CD4-positive, alpha-beta memory T cell (primary cell): ENCODE measurements around the gene OCEL1. TPM values are rescaled to one million over a fixed set of nuclear protein-coding genes. Genes with fewer than 3 reads are reported as not detected.

Source experiments
- CTCF ChIA-PET: fragments of 350-600 bp; sonication (Branson Sonifier 250); formaldehyde crosslinking; loops from one replicate; lab custom pipeline; 2021; ENCODE audit warnings: inconsistent platforms; ENCODE audit not compliant: partially characterized antibody; lab: Charles Lee
- POLR2A ChIA-PET: fragments of 350-600 bp; sonication (Branson Sonifier 250); formaldehyde crosslinking; loops from one replicate; lab custom pipeline; 2021; ENCODE audit not compliant: partially characterized antibody; lab: Charles Lee
- DNase-seq, 5 donors: peaks; one replicate each; pipeline versions ENCODE4 v3.0.0 to v3.0.0-alpha.2; 2020 to 2022; ENCODE audit warnings: mixed read lengths in 1 of 5
- H3K27ac ChIP-seq: one replicate; pipeline ENCODE4 v1.7.0; 2013; ENCODE audit warnings: low read depth, low read length
- H3K27me3 ChIP-seq: 2 replicates; pipeline ENCODE4 v1.7.0; 2013; ENCODE audit warnings: mild to moderate bottlenecking, low read length, moderate library complexity; ENCODE audit not compliant: insufficient read depth
- H3K36me3 ChIP-seq: 2 replicates; pipeline ENCODE4 v1.7.0; 2013; ENCODE audit warnings: mild to moderate bottlenecking, low read length, moderate library complexity; ENCODE audit not compliant: insufficient read depth
- H3K4me1 ChIP-seq: 2 replicates; pipeline ENCODE4 v1.7.0; 2013; ENCODE audit warnings: mild to moderate bottlenecking, low read length, moderate library complexity; ENCODE audit not compliant: insufficient read depth
- H3K4me3 ChIP-seq, 2 donors: one replicate each; pipeline ENCODE4 v1.7.0; 2013; ENCODE audit warnings: low read length in 2 of 2, mild to moderate bottlenecking in 1 of 2
- H3K9me3 ChIP-seq, 2 donors: one replicate each; pipeline ENCODE4 v1.7.0; 2013; ENCODE audit warnings: low read length in 2 of 2, control low read depth in 1 of 2; ENCODE audit not compliant: control insufficient read depth in 1 of 2
- H3K27ac Mint-ChIP-seq, 7 donors: one replicate each; pipeline ENCODE4 v1.8.0; 2020 to 2021; ENCODE audit warnings: mixed read lengths in 7 of 7, mild to moderate bottlenecking in 6 of 7, inconsistent platforms in 3 of 7, moderate library complexity in 3 of 7
- H3K27me3 Mint-ChIP-seq, 2 donors: one replicate each; pipeline ENCODE4 v1.8.0; 2020 to 2021; ENCODE audit warnings: mixed read lengths in 2 of 2
- H3K36me3 Mint-ChIP-seq, 2 donors: one replicate each; pipeline ENCODE4 v1.8.0; 2020 to 2021; ENCODE audit warnings: mixed read lengths in 2 of 2, inconsistent platforms in 1 of 2, mild to moderate bottlenecking in 1 of 2
- H3K4me1 Mint-ChIP-seq, 4 donors: one replicate each; pipeline ENCODE4 v1.8.0; 2020 to 2021; ENCODE audit warnings: mixed read lengths in 4 of 4, mild to moderate bottlenecking in 1 of 4
- H3K4me3 Mint-ChIP-seq, 8 donors: one replicate each; pipeline ENCODE4 v1.8.0; 2020 to 2021; ENCODE audit warnings: mixed read lengths in 8 of 8, mild to moderate bottlenecking in 7 of 8, moderate library complexity in 6 of 8, inconsistent platforms in 3 of 8
- H3K9me3 Mint-ChIP-seq, 8 donors: one replicate each; pipeline ENCODE4 v1.8.0; 2020 to 2021; ENCODE audit warnings: mixed read lengths in 8 of 8, mild to moderate bottlenecking in 5 of 8, inconsistent platforms in 3 of 8, moderate library complexity in 1 of 8
- intact Hi-C: fragments of 100-400 bp; cut with micrococcal nuclease; formaldehyde crosslinking; loops from one replicate; pipeline ENCODE4 v1.15.1; 2023
- polyA plus RNA-seq, 2 donors: library from polyadenylated mRNA; unstranded; fragments of 300-500 nt; fragmentation: Illumina TruSeq; gene quantifications; one replicate each; pipeline ENCODE4 v1.2.3, GENCODE V29; 2021
- total RNA-seq, 2 experiments: library from RNA; stranded (reverse); gene quantifications; one replicate each; pipeline ENCODE4 v1.2.3, GENCODE V29; 2021

Gene OCEL1
- total and polyA plus RNA-seq, 4 experiments from 2014 or later: 23.9 to 38.0 (median 33.5) TPM

DNA sequence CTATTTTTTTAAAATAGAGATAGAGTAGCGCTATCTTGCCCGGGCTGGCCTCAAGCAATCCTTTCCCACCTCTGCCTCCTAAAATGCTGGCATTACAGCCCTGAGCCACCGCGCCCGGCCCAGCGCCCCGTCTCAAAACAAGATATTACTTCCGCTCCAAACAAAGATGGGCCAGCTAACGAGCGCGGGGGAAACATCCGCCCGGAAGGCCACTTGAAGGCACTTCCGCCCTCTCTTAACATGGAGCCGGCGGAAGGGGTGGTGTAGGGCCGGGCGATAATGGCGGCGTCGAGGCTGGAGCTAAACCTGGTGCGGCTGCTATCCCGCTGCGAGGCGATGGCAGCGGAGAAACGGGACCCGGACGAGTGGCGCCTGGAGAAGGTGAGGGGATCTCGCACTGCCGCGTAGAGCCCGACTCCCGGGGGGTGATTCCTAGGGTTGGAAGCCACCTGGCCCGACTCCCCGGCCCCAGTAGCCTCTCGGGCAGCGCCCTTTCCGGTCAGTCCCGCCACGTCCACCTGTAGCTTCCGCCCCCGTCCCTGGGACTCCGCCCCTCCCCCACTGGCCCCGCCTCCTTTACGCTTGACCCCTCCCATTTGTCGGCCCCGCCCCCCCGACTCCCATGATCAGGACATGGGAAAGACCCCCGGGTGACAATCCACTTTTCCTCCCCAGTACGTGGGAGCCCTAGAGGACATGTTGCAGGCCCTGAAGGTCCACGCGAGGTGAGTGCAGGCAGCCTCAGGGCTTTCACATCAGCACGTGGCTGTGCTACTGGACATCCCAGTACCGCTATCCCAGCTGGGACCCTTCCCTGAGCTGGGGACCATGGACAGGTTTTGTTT lies 10.7 kb upstream of the OCEL1 start, which contains the start of gene USE1:
Gene USE1, plus strand, starts transcription at position 231 of the 845 bp plus-strand sequence. Its CDS starts 49 bp downstream, at position 280.
- H3K27ac Mint-ChIP-seq: peak within 1 kb of the TSS; percentile 87 to 99 (median 99)
- peak; percentile 86 to 92 (median 88) for DNase-seq
- no peaks in the 10 kb centered on the region for H3K9me3 Mint-ChIP-seq
- intact Hi-C loops: loop anchor here (1.0 to 2.0 kb wide), 5 partner anchors 11 to 140 kb away; partner anchors contain the start of genes BABAM1, GTPBP3, HAUS8 and MYO9B
- Histone ChIP-seq H3K4me3 (peak within 1 kb of the TSS; percentile 42 to 95), H3K27ac (peak within 1 kb of the TSS; percentile 79), H3K9me3 (no peaks in the 10 kb centered on the region), H3K27me3 (no peaks in the 10 kb centered on the region), H3K36me3 (peaks cover 12% of the 10 kb centered on the region), H3K4me1 (peaks cover 16% of the 10 kb centered on the region)
- POLR2A ChIA-PET: interaction anchor here (0.8 to 5.4 kb wide), 16 partner anchors 8 to 1704 kb away, joined by 3 to 134 read pairs (median 6); partner anchors contain the start of genes BABAM1, COPE, DDA1 and HAUS8
- CTCF ChIA-PET: interaction anchor here (0.6 to 2.5 kb wide), 11 partner anchors 10 to 148 kb away, joined by 3 to 10 read pairs (median 4); partner anchors contain the start of genes BABAM1 and OCEL1
- H3K36me3 Mint-ChIP-seq: peaks cover 32 to 43% of the 10 kb centered on the region in 2 donors
- H3K27me3 Mint-ChIP-seq: no peaks in the 10 kb centered on the region
- H3K4me1 Mint-ChIP-seq: peaks cover 2 to 21% (median 13%) of the 10 kb centered on the region in 4 donors
- peak within 1 kb of the TSS; percentile 86 to 95 (median 91) for H3K4me3 Mint-ChIP-seq

DNA sequence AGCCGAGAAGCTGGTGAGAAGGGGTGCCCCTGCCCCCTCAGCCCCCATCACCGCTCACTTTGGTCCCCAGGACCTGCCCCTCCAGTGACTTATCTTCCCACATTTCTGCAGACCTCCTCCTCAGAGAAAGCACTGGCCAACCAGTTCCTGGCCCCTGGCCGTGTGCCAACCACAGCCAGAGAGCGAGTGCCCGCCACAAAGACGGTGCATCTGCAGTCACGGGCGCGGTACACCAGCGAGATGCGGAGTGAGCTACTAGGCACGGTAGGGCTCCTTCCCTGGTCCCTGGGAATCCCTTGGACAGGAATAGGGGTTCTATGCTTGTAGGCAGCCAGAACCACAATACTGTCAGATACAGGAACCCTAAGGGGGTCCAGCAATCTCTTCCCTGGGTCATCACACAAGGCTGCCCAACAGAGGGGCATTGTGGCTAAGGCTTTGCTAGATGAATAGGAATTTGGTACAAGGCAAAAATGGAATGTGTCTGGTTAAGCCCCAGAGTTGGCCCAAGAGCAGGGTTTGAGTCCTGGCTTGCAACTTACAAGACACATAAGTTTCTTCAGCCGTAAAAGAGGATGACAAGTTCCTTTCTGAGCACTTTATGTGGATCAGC lies 9.9 kb upstream of the OCEL1 start:
- H3K27ac Mint-ChIP-seq: peak overlapping the region in 6 of 7 donors; percentile 47 to 99 (median 96)
- POLR2A ChIA-PET: interaction anchor here (0.8 to 5.4 kb wide), 14 partner anchors 7 to 1703 kb away, joined by 3 to 134 read pairs (median 10); partner anchors contain the start of genes BABAM1, COPE, HAUS8 and MRPL34
- H3K27me3 Mint-ChIP-seq: no peaks in the 10 kb centered on the region
- Histone ChIP-seq H3K27ac (peak overlapping the region; percentile 79), H3K4me3 (no peak overlapping the region), H3K4me1 (peaks cover 16% of the 10 kb centered on the region), H3K9me3 (no peaks in the 10 kb centered on the region), H3K27me3 (no peaks in the 10 kb centered on the region), H3K36me3 (peaks cover 7% of the 10 kb centered on the region)
- no peaks in the 10 kb centered on the region for H3K9me3 Mint-ChIP-seq
- H3K36me3 Mint-ChIP-seq: peaks cover 31 to 39% of the 10 kb centered on the region in 2 donors
- no peak for DNase-seq
- intact Hi-C loops: no loop called here
- peak overlapping the region; percentile 71 to 95 (median 91) for H3K4me3 Mint-ChIP-seq
- H3K4me1 Mint-ChIP-seq: peaks cover 2 to 21% (median 13%) of the 10 kb centered on the region in 4 donors
- CTCF ChIA-PET: interaction anchor here (0.6 to 2.5 kb wide), 7 partner anchors 10 to 83 kb away, joined by 3 to 10 read pairs (median 6); partner anchors contain the start of gene OCEL1

DNA sequence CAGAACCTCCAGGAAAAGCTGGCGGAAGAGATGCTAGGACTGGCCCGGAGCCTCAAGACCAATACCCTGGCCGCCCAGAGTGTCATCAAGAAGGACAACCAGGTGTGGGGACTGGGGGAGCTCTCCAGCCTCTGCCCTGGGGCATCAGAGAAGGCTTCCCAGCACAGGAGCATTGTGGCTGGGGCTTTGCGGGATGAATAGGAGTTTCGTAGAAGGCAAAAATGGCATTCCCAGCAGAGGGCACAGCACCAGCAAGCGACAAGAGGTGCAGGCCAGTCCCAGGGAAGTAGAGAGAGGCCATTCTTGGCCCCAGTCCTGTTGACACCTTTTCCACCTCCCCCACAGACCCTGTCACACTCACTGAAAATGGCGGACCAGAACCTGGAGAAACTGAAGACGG lies 6.7 kb upstream of the OCEL1 start:
- peaks cover 16% of the 10 kb centered on the region for H3K4me1 ChIP-seq
- H3K27me3 ChIP-seq: no peaks in the 10 kb centered on the region
- H3K27ac ChIP-seq: no peak overlapping the region
- Mint-ChIP-seq H3K4me1 (peaks cover 2 to 20% (median 13%) of the 10 kb centered on the region in 4 donors), H3K4me3 (peak overlapping the region in 1 of 8 donors; percentile 67), H3K27me3 (no peaks in the 10 kb centered on the region), H3K27ac (peak overlapping the region in 2 of 7 donors; percentile 32 to 37), H3K9me3 (no peaks in the 10 kb centered on the region), H3K36me3 (peaks cover 25 to 26% of the 10 kb centered on the region in 2 donors)
- peaks cover 7% of the 10 kb centered on the region for H3K36me3 ChIP-seq
- ChIA-PET CTCF (no interaction called here), POLR2A (interaction anchor here (0.7 kb wide), 1 partner anchor 94 kb away, joined by 3 read pairs; no protein-coding TSS in a partner anchor)
- intact Hi-C loops: no loop called here
- DNase-seq: no peak
- no peak overlapping the region for H3K4me3 ChIP-seq
- H3K9me3 ChIP-seq: no peaks in the 10 kb centered on the region

DNA sequence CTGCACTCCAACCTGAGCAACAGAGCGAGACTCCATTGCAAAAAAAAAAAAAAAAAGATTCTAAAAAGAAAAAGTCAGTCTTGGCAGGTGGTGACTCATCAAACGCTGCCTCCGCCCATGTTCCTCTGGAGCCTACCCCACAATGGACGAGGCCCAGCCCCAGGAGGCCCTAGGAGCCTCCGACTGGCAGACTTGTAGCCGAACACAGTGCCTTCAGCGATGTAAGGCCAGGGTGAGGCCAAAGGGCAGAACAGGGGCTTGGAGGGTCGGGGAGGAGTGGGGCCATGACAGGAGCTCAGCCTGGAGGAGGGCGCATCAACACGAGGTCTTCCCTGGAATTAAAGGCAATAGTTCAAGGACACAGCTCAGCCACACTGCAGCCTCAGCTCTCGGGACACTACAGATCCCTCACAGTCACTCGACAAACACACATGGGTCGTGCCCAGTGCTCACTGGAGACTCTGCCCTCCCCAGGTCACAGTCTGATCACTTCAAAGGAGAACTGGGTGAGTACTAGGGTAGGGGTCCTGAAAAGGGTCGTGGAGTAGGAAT lies 5.7 kb upstream of the OCEL1 start:
- Mint-ChIP-seq H3K27ac (no peak overlapping the region), H3K36me3 (peaks cover 22 to 23% of the 10 kb centered on the region in 2 donors), H3K27me3 (no peaks in the 10 kb centered on the region), H3K4me1 (peaks cover 0 to 10% (median 5%) of the 10 kb centered on the region in 4 donors), H3K9me3 (no peaks in the 10 kb centered on the region), H3K4me3 (no peak overlapping the region)
- peaks cover 7% of the 10 kb centered on the region for H3K36me3 ChIP-seq
- ChIA-PET CTCF (interaction anchor here (1.4 kb wide), 1 partner anchor 36 kb away, joined by 3 read pairs; no protein-coding TSS in a partner anchor), POLR2A (interaction anchor here (0.6 to 0.9 kb wide), 2 partner anchors 15 to 40 kb away, joined by 3 read pairs; no protein-coding TSS in a partner anchor)
- DNase-seq: no peak
- H3K4me1 ChIP-seq: peaks cover 10% of the 10 kb centered on the region
- H3K9me3 ChIP-seq: no peaks in the 10 kb centered on the region
- no peak overlapping the region for H3K4me3 ChIP-seq
- no peak overlapping the region for H3K27ac ChIP-seq
- H3K27me3 ChIP-seq: no peaks in the 10 kb centered on the region
- intact Hi-C loops: no loop called here

DNA sequence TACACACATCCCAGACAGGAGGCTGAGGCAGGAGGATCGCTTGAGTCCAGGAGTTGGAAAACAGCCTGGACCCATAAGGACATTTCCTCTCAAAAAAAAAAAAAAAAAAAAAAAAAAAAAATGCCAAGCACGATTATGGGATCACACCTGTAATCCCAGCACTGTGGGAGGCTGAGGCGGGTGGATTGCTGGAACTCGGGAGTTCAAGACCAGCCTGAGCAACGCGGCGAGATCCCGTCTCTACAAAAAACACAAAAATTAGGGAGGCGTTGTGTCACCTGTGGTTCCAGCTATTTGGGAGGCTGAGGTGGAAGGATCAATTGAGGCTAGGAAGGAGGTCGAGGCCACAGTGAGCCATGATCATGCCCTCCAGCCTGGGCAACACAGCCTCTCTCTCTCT lies 973 bp upstream of the OCEL1 start:
- H3K27ac Mint-ChIP-seq: peak overlapping the region in 3 of 7 donors; percentile 78 to 98 (median 90)
- H3K4me1 ChIP-seq: peaks cover 14% of the 10 kb centered on the region
- H3K4me3 Mint-ChIP-seq: peak overlapping the region; percentile 26 to 95 (median 52)
- no peak overlapping the region for H3K27ac ChIP-seq
- H3K9me3 ChIP-seq: no peaks in the 10 kb centered on the region
- intact Hi-C loops: loop anchor here (5.0 kb wide), 1 partner anchor 42 kb away; the partner anchor contains the start of gene BABAM1
- H3K27me3 Mint-ChIP-seq: no peaks in the 10 kb centered on the region
- no peak for DNase-seq
- peaks cover 4 to 19% (median 7%) of the 10 kb centered on the region in 4 donors for H3K4me1 Mint-ChIP-seq
- CTCF ChIA-PET: interaction anchor here (1.0 to 2.5 kb wide), 4 partner anchors 9 to 149 kb away, joined by 3 to 13 read pairs (median 6); partner anchors contain the start of genes USE1 and USHBP1
- POLR2A ChIA-PET: interaction anchor here (0.6 to 4.7 kb wide), 6 partner anchors 9 to 171 kb away, joined by 3 to 134 read pairs (median 14); partner anchors contain the start of genes BABAM1 and USE1
- peaks cover 0 to 14% of the 10 kb centered on the region in 2 donors for H3K36me3 Mint-ChIP-seq
- H3K36me3 ChIP-seq: peaks cover 7% of the 10 kb centered on the region
- no peak overlapping the region for H3K4me3 ChIP-seq
- no peaks in the 10 kb centered on the region for H3K27me3 ChIP-seq
- no peaks in the 10 kb centered on the region for H3K9me3 Mint-ChIP-seq

DNA sequence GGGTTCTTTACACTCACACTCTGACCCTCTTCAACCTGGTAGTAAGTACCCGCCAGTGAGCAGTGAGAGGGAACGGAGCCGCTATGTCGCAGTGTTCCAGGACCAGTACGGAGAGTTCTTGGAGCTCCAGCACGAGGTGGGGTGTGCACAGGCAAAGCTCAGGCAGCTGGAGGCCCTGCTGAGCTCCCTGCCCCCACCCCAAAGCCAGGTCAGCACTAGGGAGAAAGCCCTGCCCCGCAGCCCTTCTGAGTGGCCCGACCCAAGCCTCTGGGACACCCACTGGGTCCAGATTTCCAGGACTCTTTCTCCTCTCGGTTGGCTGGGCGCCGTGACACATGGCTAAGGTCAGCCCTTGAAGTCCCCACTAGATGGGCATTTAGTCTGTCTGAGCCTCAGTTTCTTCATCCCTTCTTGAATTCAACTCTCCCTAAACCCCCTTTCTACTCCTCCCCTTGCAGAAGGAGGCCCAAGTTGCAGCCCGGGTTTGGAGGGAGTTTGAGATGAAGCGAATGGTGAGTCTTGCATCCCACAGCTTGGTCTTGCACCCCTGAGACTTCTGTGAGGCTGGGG lies 1.9 kb downstream of the OCEL1 start:
- DNase-seq: no peak
- ChIA-PET CTCF (no interaction called here), POLR2A (interaction anchor here (1.2 to 4.7 kb wide), 4 partner anchors 8 to 39 kb away, joined by 3 to 134 read pairs (median 33); partner anchors contain the start of genes BABAM1 and USE1)
- Histone ChIP-seq H3K27me3 (no peaks in the 10 kb centered on the region), H3K27ac (no peak overlapping the region), H3K9me3 (no peaks in the 10 kb centered on the region), H3K36me3 (peaks cover 7% of the 10 kb centered on the region), H3K4me1 (peaks cover 14% of the 10 kb centered on the region), H3K4me3 (no peak overlapping the region)
- intact Hi-C loops: loop anchor here (5.0 kb wide), 1 partner anchor 39 kb away; the partner anchor contains the start of gene BABAM1
- H3K4me3 Mint-ChIP-seq: peak overlapping the region in 4 of 8 donors; percentile 1 to 10 (median 5)
- peaks cover 4 to 27% (median 7%) of the 10 kb centered on the region in 4 donors for H3K4me1 Mint-ChIP-seq
- H3K36me3 Mint-ChIP-seq: peaks cover 0 to 20% of the 10 kb centered on the region in 2 donors
- no peaks in the 10 kb centered on the region for H3K9me3 Mint-ChIP-seq
- peak overlapping the region in 3 of 7 donors; percentile 40 to 62 (median 57) for H3K27ac Mint-ChIP-seq
- H3K27me3 Mint-ChIP-seq: no peaks in the 10 kb centered on the region
